IMR-90 (cell line): ENCODE results near the gene NXPH4. TPM values are rescaled to one million over a fixed set of nuclear protein-coding genes. Genes with fewer than 3 reads are reported as not detected.
A peak's percentile ranks its signal among the peaks of the same experiment; 100 is the strongest.

Source experiments
- ATAC-seq: fragments of 200-7000 bp; cut with Tn5 transposase; 2 replicates; pipeline ENCODE4 v1.9.1; 2020; ENCODE audit warnings: low read depth, mild to moderate bottlenecking, moderate library complexity
- BruUV-seq: library from RNA; stranded (reverse); fragments of 400-500 nt; replicated peaks from 2 replicates; lab custom pipeline; 2021; lab: Mats Ljungman, UMichigan
- CTCF ChIA-PET: fragments of 300-600 bp; formaldehyde crosslinking; extraction: SDS; loops from one replicate; lab custom pipeline; 2021; ENCODE audit warnings: antibody characterized with exemption; lab: Yijun Ruan, JAX
- POLR2A ChIA-PET: fragments of 300-600 bp; sonication (Branson Sonifier 250); formaldehyde crosslinking; loops from one replicate; lab custom pipeline; 2022; ENCODE audit warnings: antibody characterized with exemption; ENCODE audit not compliant: unreplicated experiment; lab: Charles Lee
- DNase-seq: peaks from one replicate; pipeline ENCODE4 v3.0.0; 2013
- H2AFZ ChIP-seq: replicated peaks from 2 replicates; pipeline ENCODE3; 2013; ENCODE audit warnings: low read length, mild to moderate bottlenecking; ENCODE audit not compliant: poor library complexity
- H2AK5ac ChIP-seq: 2 replicates; pipeline ENCODE4 v1.6.1; 2013; ENCODE audit warnings: low read depth, low read length, inconsistent platforms
- H2AK9ac ChIP-seq: replicated peaks from 2 replicates; pipeline ENCODE3; 2013; ENCODE audit warnings: mild to moderate bottlenecking, low read depth, low read length, moderate library complexity; ENCODE audit not compliant: poor library complexity
- H2BK120ac ChIP-seq: 2 replicates; pipeline ENCODE4 v1.6.1; 2013; ENCODE audit warnings: low read depth, low read length, inconsistent platforms
- H2BK15ac ChIP-seq: 3 replicates; pipeline ENCODE4 v1.6.1; 2013; ENCODE audit warnings: low read depth, low read length, inconsistent platforms
- H2BK20ac ChIP-seq: 2 replicates; pipeline ENCODE4 v1.6.1; 2013; ENCODE audit warnings: low read depth, mild to moderate bottlenecking, inconsistent platforms, low read length, moderate library complexity
- H2BK5ac ChIP-seq: 2 replicates; pipeline ENCODE4 v1.6.1; 2013; ENCODE audit warnings: mild to moderate bottlenecking, low read depth, low read length, inconsistent platforms; ENCODE audit not compliant: poor library complexity, severe bottlenecking
- H3K14ac ChIP-seq: replicated peaks from 2 replicates; pipeline ENCODE4 v1.6.1; 2013; ENCODE audit warnings: low read depth, low read length, inconsistent platforms
- H3K18ac ChIP-seq: 2 replicates; pipeline ENCODE4 v1.6.1; 2013; ENCODE audit warnings: low read depth, low read length, control low read depth
- H3K23ac ChIP-seq: 2 replicates; pipeline ENCODE4 v1.6.1; 2013; ENCODE audit warnings: low read depth, low read length, inconsistent platforms
- H3K27ac ChIP-seq: 2 replicates; pipeline ENCODE4 v1.5.1; 2013; ENCODE audit warnings: mild to moderate bottlenecking, control low read depth, low read length; ENCODE audit not compliant: insufficient read depth
- H3K27me3 ChIP-seq: 2 replicates; pipeline ENCODE4 v1.6.1; 2013; ENCODE audit warnings: low read length; ENCODE audit not compliant: control insufficient read depth, insufficient read depth
- H3K36me3 ChIP-seq: 2 replicates; pipeline ENCODE4 v1.6.1; 2013; ENCODE audit warnings: low read length, mixed read lengths; ENCODE audit not compliant: control insufficient read depth, insufficient read depth
- H3K4ac ChIP-seq: 2 replicates; pipeline ENCODE4 v1.6.1; 2013; ENCODE audit warnings: low read depth, low read length, inconsistent platforms
- H3K4me1 ChIP-seq: 2 replicates; pipeline ENCODE4 v1.6.1; 2013; ENCODE audit warnings: low read length, mixed read lengths; ENCODE audit not compliant: control insufficient read depth, insufficient read depth
- H3K4me2 ChIP-seq: 2 replicates; pipeline ENCODE4 v1.6.1; 2013; ENCODE audit warnings: low read depth, mild to moderate bottlenecking, control low read depth, low read length, moderate library complexity
- H3K4me3 ChIP-seq: 2 replicates; pipeline ENCODE4 v1.5.1; 2013; ENCODE audit warnings: low read depth, mild to moderate bottlenecking, control low read depth, low read length, moderate library complexity; ENCODE audit not compliant: insufficient read depth
- H3K56ac ChIP-seq: 2 replicates; pipeline ENCODE4 v1.6.1; 2013; ENCODE audit warnings: low read length, inconsistent platforms; ENCODE audit not compliant: insufficient read depth; ENCODE audit errors: extremely low read depth
- H3K79me1 ChIP-seq, 2 experiments: 2 replicates each; pipeline ENCODE4 v1.6.1; 2013; ENCODE audit warnings: low read length in 2 of 2, inconsistent platforms in 1 of 2, low read depth in 1 of 2
- H3K9ac ChIP-seq: 2 replicates; pipeline ENCODE4 v1.6.1; 2013; ENCODE audit warnings: low read depth, low read length, control low read depth
- H3K9me1 ChIP-seq: 2 replicates; pipeline ENCODE4 v1.6.1; 2013; ENCODE audit warnings: low read length, inconsistent platforms; ENCODE audit not compliant: insufficient read depth
- H3K9me3 ChIP-seq: 2 replicates; pipeline ENCODE4 v1.6.1; 2013; ENCODE audit warnings: low read length; ENCODE audit not compliant: control insufficient read depth, insufficient read depth
- H4K20me1 ChIP-seq: 2 replicates; pipeline ENCODE4 v1.6.1; 2013; ENCODE audit warnings: low read length, inconsistent platforms; ENCODE audit not compliant: insufficient read depth
- H4K5ac ChIP-seq: 2 replicates; pipeline ENCODE4 v1.6.1; 2013; ENCODE audit warnings: mild to moderate bottlenecking, low read depth, low read length, control low read depth
- H4K8ac ChIP-seq, 2 experiments: 2 replicates each; pipeline ENCODE4 v1.6.1; 2013; ENCODE audit warnings: low read depth in 2 of 2, low read length in 2 of 2, control low read depth in 1 of 2, inconsistent platforms in 1 of 2
- H4K91ac ChIP-seq: 2 replicates; pipeline ENCODE4 v1.6.1; 2013; ENCODE audit warnings: low read depth, low read length, inconsistent platforms; ENCODE audit not compliant: insufficient read depth
- BHLHE40 ChIP-seq: fragments of 150-350 bp; IDR thresholded peaks from 2 replicates; pipeline ENCODE4 v1.6.1; 2016; ENCODE audit warnings: mild to moderate bottlenecking, low read depth, low read length
- RFX5 ChIP-seq: IDR thresholded peaks from 2 replicates; pipeline ENCODE4 v1.8.0; 2012; ENCODE audit warnings: low read depth, mild to moderate bottlenecking, low read length, moderate library complexity
- WGBS, 2 experiments: methylation state at CpG; one replicate each; pipeline versions ENCODE4 v1.1.5 to v1.1.7; 2013; ENCODE audit warnings: missing lambda C conversion rate in 2 of 2; ENCODE audit not compliant: insufficient read length in 1 of 2; ENCODE audit errors: extremely low coverage in 2 of 2; 5-methylcytosine and 5-hydroxymethylcytosine counted together
- dilution Hi-C: fragments of 300-500 bp; cut with HindIII; formaldehyde crosslinking; loops from one replicate; pipeline ENCODE4 v1.14.3; 2018; ENCODE audit warnings: low sequenced_read_pairs; ENCODE audit not compliant: unreplicated experiment
- in situ Hi-C: fragments of 300-500 bp; cut with MboI; formaldehyde crosslinking; loops from 3 replicates; pipeline ENCODE4 v1.14.3; 2019; ENCODE audit warnings: low sequenced_read_pairs, inconsistent platforms, mixed read lengths
- intact Hi-C: fragments of 100-400 bp; cut with micrococcal nuclease; formaldehyde crosslinking; loops from 2 replicates; pipeline ENCODE4 v1.10.0; 2022
- polyA plus RNA-seq, 3 experiments: library from polyadenylated mRNA; depleted of rRNA; stranded (reverse); fragments of >200 nt; gene quantifications; 2 replicates each; pipeline ENCODE4 v1.2.3, GENCODE V29; 2012; ENCODE audit warnings: low replicate concordance in 1 of 3
- total RNA-seq: library from RNA; depleted of rRNA; stranded (reverse); fragments of >200 nt; gene quantifications from 2 replicates; pipeline ENCODE4 v1.2.3, GENCODE V29; 2012

Gene NXPH4
- total and polyA plus RNA-seq, 2 of the 4 experiments (the other 2 are of a cell fraction) = 0.36 to 3.8 TPM

DNA sequence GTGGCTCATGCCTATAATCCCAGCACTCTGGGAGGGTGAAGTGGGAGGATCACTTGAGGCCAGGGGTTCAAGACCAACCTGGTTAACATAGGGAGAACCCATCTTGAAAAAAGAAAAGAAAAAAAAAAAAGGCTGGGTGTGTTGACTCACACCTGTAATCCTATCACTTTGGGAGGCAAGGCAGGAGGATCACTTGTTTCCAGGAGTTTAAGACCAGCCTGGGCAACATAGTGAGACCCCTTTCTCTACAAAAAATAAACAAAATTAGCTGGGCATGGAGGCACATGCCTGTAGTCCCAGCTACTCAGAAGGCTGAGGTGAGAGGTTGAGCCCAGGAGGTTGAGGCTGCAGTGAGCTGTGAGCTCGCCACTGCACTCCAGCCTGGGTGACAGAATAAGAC, 46.2 kb upstream of the NXPH4 start:
- DNase-seq (no peak), ATAC-seq (no peak)
- no peak overlapping the region for H2BK20ac ChIP-seq
- no peak overlapping the region for H4K8ac ChIP-seq
- no peak overlapping the region for H2AFZ ChIP-seq
- no peak for TF ChIP-seq BHLHE40
- peak; percentile 85 for TF ChIP-seq RFX5
- H3K9me1 ChIP-seq = no peaks in the 10 kb centered on the region; the same call in 1 of the 2 replicates
- BruUV-seq = no TSS peak
- peaks cover 12% of the 10 kb centered on the region for H3K4me1 ChIP-seq
- no peak overlapping the region for H3K23ac ChIP-seq
- in situ Hi-C loops (no loop called here), intact Hi-C loops (no loop called here), dilution Hi-C loops (no loop called here)
- no peak overlapping the region for H3K4me3 ChIP-seq
- no peak overlapping the region for H2BK15ac ChIP-seq
- H3K27me3 ChIP-seq = no peaks in the 10 kb centered on the region
- no peak overlapping the region for H3K4me2 ChIP-seq
- peaks cover 56% of the 10 kb centered on the region for H4K20me1 ChIP-seq
- no peak overlapping the region for H3K9ac ChIP-seq
- no peak overlapping the region for H3K14ac ChIP-seq
- H3K18ac ChIP-seq = no peak overlapping the region
- H3K27ac ChIP-seq = no peak overlapping the region
- no peaks in the 10 kb centered on the region for H3K9me3 ChIP-seq
- H2AK9ac ChIP-seq = no peak overlapping the region
- ChIA-PET POLR2A (no interaction called here), CTCF (interaction anchor here (0.6 kb wide), 1 partner anchor 49 kb away, joined by 3 read pairs; no protein-coding TSS in a partner anchor)
- no peak overlapping the region for H3K56ac ChIP-seq
- H2AK5ac ChIP-seq = no peak overlapping the region
- no CpG with 5 or more reads among the region's 1 CpG for WGBS, 2 experiments
- peaks cover 10 to 55% of the 10 kb centered on the region in 2 experiments for H3K79me1 ChIP-seq
- H2BK120ac ChIP-seq = no peak overlapping the region
- H3K36me3 ChIP-seq = peaks cover 86% of the 10 kb centered on the region
- no peak overlapping the region for H3K4ac ChIP-seq
- no peak overlapping the region for H2BK5ac ChIP-seq
- no peak overlapping the region for H4K5ac ChIP-seq
- no peak overlapping the region for H4K91ac ChIP-seq
